ENCODE measurements around the gene ACOT7.

DNA sequence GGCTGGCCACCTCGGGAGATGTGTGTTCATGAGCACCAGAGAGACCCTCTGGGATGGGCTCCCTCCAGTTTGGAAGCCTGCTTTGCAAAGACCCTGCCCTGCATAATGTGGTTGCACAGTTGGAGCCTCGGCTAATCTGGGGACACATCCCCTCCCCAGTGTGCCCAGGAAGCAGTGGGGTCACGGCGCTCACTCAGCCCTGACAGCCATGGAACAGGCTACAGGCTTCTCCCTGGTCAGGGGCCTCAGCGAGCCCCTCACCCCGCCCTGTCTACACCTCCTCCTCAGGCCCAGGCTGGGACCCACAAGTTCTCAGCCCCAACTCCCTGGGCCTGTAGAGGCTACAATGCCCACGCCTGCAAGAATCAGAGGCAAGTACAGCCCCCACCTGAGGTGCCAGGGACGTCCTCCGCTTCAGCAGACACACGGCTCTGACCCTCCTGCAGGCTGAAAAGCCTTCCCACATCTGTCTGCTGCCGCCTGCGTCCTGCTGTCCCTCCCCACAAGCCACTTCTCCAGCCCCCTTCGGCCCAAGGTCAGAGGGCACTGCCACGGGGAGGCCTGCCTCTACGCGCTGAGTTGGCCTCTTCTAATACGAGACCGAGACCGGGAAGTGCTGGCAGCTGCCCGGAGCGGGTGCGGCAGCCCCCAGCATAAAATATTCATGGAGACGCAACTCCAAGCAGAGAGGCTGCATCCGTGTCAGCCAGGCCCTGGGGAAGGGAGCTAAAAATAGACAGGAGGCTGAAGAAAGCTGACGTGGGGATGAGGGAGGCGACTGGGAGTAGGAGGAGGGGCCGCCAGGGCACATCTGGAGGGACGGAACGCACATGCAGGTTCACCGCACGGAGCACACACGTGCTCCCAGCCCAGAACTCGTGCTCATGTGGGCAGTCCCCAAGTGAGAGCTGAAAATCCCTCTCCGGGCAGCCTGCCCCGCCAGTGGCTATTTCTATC is 117.5 kb downstream of the ACOT7 start:
- TF ChIP-seq CTCF (IDR thresholded peaks at IDR 0.05), result no peak
- no peak for TF ChIP-seq POLR2A (IDR thresholded peaks at IDR 0.05)
